Retinal pigment epithelial cell (primary cell): ENCODE data around the gene VSX2.

Experiments
- DNase-seq: peaks from one replicate; pipeline ENCODE4 v3.0.0-alpha.2; 2010; ENCODE audit warnings: low read depth
- H3K4me3 ChIP-seq: 2 replicates; pipeline ENCODE4 v1.5.1; 2011; ENCODE audit warnings: mild to moderate bottlenecking, low read length, control low read depth, moderate library complexity
- CTCF ChIP-seq: conservative IDR thresholded peaks from 2 replicates; pipeline ENCODE4 v1.5.1; 2011; ENCODE audit warnings: low read depth, low read length, control low read depth, inconsistent platforms

Gene VSX2

GRCh38 chr14:74312161-74312560 is 72.9 kb downstream of the VSX2 start:
- DNase-seq, result no peak

More at GRCh38 chr14:74312161-74312560, 72.9 kb downstream of the VSX2 start:
- TF ChIP-seq CTCF, result no peak
- H3K4me3 ChIP-seq, result no peak overlapping the region
